ENCODE measurements around the gene ZFHX3.

GRCh38 chr16:73063854-73064211 is 15.9 kb upstream of the ZFHX3 start:
- TF ChIP-seq POLR2A (IDR thresholded peaks at IDR 0.05) (no peak), POLR2AphosphoS5 (IDR thresholded peaks at IDR 0.05) (no peak)
- TF ChIP-seq, protein P1, sequence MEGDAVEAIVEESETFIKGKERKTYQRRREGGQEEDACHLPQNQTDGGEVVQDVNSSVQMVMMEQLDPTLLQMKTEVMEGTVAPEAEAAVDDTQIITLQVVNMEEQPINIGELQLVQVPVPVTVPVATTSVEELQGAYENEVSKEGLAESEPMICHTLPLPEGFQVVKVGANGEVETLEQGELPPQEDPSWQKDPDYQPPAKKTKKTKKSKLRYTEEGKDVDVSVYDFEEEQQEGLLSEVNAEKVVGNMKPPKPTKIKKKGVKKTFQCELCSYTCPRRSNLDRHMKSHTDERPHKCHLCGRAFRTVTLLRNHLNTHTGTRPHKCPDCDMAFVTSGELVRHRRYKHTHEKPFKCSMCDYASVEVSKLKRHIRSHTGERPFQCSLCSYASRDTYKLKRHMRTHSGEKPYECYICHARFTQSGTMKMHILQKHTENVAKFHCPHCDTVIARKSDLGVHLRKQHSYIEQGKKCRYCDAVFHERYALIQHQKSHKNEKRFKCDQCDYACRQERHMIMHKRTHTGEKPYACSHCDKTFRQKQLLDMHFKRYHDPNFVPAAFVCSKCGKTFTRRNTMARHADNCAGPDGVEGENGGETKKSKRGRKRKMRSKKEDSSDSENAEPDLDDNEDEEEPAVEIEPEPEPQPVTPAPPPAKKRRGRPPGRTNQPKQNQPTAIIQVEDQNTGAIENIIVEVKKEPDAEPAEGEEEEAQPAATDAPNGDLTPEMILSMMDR (IDR thresholded peaks at IDR 0.05 in 8 of 11, conservative IDR thresholded peaks at IDR 0.05 in 3 of 11), result no peak
